ENCODE results near the gene SLC25A17.

Gene SLC25A17

DNA sequence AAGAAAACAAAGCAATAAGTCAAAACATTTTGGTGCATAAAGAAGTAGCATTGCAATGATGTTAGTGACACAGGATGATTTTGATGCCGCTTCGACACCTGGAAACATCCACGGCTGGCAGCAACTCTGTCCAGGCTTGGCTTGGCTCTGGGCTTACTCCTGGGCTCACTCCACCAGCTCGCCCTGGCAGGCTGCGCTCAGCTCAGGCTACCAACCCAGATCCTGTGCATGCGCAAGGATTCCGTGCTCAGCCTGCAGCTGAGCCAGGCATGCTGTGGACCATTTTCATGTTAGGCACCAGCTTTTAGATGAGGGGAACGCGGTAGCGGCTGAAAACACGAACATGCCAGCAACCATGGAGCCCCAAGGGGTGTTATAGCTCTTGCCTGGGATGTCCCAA, 66.0 kb downstream of the SLC25A17 start:
- H3K4me3 ChIP-seq (ENCODE audit: low read length), result no peak overlapping the region
- TF ChIP-seq, protein P1, sequence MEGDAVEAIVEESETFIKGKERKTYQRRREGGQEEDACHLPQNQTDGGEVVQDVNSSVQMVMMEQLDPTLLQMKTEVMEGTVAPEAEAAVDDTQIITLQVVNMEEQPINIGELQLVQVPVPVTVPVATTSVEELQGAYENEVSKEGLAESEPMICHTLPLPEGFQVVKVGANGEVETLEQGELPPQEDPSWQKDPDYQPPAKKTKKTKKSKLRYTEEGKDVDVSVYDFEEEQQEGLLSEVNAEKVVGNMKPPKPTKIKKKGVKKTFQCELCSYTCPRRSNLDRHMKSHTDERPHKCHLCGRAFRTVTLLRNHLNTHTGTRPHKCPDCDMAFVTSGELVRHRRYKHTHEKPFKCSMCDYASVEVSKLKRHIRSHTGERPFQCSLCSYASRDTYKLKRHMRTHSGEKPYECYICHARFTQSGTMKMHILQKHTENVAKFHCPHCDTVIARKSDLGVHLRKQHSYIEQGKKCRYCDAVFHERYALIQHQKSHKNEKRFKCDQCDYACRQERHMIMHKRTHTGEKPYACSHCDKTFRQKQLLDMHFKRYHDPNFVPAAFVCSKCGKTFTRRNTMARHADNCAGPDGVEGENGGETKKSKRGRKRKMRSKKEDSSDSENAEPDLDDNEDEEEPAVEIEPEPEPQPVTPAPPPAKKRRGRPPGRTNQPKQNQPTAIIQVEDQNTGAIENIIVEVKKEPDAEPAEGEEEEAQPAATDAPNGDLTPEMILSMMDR (conservative IDR thresholded peaks at IDR 0.05; ENCODE audit: low read length), result no peak
- DNase-seq (ENCODE audit: low read depth), result no peak

DNA sequence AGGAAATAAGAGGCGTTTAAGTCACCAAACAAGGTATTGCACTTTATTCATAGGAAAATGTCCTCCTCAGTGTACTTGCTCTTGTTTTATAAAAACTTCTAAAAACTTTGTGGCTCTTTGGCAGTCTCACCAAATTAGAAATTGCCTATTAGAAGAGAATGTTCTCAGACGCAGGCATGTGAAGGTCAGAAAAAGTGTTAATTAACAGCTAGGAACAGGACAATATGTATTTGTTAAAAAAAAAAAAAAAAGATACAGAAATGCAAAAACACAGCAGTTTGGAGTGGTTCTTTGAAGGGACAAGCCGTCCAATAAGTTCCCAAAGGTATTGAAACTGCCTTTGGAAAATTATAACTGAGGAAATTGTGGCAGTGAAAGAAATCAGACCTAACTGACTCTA, 67.9 kb downstream of the SLC25A17 start:
- DNase-seq (ENCODE audit: low read depth), result no peak
- TF ChIP-seq, protein P1 (conservative IDR thresholded peaks at IDR 0.05; ENCODE audit: low read length), result no peak
- no peak overlapping the region for H3K4me3 ChIP-seq (ENCODE audit: low read length)

DNA sequence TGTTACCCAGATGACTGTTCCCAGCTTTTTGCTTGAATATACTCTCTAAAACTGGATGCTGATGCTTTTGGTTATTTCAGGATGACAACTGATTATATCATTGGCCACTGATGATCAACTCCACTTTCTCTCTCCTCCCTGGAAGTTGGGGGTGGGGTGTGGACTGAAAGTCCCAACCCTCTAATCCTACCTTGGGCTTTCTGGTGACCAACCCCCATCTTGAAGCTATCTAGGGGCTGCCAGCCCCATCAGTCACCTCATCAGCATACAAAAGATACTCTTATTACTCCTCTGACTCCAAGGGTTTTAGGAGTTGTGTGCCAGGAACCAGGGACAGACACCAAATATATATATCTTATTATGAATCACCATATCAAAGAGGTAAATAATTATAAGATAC, 69.3 kb downstream of the SLC25A17 start:
- H3K4me3 ChIP-seq (ENCODE audit: low read length), result no peak overlapping the region
- DNase-seq (ENCODE audit: low read depth), result no peak
- TF ChIP-seq, protein P1 (conservative IDR thresholded peaks at IDR 0.05; ENCODE audit: low read length), result no peak

DNA sequence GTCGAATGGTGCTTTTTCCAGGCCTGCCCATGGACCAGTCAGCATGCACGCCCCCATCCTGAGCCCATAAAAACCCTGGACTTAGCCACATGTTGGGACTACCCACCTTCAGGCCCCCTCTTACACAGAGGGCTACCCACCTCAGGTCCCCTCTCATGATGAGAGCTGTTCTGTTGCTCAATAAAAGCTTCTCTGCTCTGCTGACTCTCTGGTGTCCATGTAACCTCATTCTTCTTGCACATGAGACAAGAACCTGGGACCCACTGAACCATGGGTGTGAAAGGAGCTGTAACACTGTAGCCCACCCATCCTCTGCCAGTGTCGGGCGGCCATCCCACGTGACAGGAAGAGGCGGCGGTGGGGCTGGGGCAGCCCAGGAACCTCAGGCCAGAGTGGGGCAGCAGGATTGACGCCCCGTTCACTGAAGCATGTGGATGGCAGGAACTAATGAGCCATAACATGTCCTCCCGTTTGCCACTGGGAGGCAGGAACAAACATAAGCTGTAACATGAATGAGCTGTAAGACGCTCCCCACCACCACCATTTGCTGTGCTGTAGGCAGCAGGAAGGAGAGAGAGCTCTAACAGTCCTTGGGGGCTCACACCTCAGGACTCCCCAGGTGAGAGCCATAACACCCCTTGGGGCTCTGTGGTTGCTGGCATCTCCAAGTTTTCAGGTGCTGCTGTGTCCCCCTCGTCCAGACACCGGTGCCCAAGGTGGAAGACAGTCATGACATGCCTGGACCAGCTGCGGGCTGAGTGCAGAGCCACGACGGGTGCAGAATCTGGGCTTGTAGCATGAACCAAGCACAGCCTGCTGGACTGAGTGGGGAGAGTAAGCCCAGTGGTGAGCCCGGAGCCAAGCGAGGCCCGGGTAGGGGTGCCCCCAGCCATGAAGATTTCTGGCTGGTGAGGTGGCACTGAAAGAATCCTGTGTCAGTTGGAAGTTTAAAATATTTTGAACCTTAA, 70.5 kb downstream of the SLC25A17 start:
- no peak for DNase-seq (ENCODE audit: low read depth)
- TF ChIP-seq, protein P1 (conservative IDR thresholded peaks at IDR 0.05; ENCODE audit: low read length), result no peak
- no peak overlapping the region for H3K4me3 ChIP-seq (ENCODE audit: low read length)

DNA sequence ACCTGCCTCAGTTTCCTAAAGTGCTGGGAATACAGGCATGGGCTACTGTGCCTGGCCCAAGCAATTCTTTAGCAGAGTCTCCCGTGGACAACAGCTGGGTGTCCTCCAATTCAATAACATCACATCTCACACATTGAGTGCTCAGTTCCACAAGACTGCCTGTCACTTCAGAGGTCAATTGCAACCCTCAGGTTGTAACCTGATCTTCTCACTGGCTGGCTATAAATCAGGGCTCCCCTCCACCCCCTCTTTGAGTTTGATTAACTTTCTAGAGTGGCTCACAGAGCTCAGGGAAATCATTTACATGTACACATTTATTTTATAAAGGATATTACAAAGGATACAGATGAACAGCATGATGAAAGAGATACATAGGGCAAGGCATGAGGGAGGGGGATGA, 71.8 kb downstream of the SLC25A17 start:
- TF ChIP-seq, protein P1 (conservative IDR thresholded peaks at IDR 0.05; ENCODE audit: low read length), result no peak
- H3K4me3 ChIP-seq (ENCODE audit: low read length), result no peak overlapping the region
- no peak for DNase-seq (ENCODE audit: low read depth)

DNA sequence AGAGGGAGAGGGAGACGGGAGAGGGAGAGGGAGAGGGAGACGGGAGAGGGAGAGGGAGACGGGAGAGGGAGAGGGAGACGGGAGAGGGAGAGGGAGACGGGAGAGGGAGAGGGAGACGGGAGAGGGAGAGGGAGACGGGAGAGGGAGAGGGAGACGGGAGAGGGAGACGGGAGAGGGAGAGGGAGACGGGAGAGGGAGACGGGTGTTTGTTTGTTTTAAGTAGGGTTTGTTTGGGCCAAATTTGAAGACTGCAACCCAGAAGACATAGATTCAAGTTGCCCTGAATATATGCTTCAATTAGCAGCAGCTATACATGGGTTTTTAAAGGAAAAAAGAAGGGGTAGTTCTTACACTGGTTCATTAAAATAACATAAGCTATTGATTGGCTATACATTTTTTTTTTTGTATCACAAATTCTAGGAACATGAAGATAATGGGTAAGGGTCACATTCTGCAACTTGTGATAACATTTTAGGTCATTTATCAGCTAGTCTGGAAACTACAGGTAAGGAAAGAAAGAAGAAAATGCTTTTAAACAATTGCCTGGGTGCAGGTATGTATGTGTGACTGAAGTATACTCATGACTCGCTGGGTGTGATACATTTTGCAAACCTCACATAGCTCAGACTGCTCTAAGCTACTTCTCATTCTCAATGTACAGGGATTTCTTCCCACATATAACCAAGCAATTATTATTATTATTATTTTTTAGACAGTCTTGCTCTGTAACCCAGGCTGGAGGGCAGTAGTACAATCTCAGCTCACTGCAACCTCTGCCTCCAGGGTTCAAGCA, 72.5 kb downstream of the SLC25A17 start:
- DNase-seq (ENCODE audit: low read depth), result no peak
- no peak overlapping the region for H3K4me3 ChIP-seq (ENCODE audit: low read length)
- TF ChIP-seq, protein P1 (conservative IDR thresholded peaks at IDR 0.05; ENCODE audit: low read length), result no peak

Data from AG10803 (cell line).